Large intestine (tissue), 3 donors: Measurements from ENCODE around the gene C2orf15. TPM values are rescaled to one million over a fixed set of nuclear protein-coding genes. Genes with fewer than 3 reads are reported as not detected.
"Not testable (repeated sequence)": the region's sequence is repeated elsewhere in the genome, so short reads cannot be mapped to it uniquely, and the experiment has no call there.

Source experiments
- DNase-seq, 2 donors: peaks; one replicate each; pipeline versions ENCODE4 v3.0.0 to v3.0.0-alpha.2; 2013
- H3K27ac ChIP-seq: one replicate; pipeline ENCODE4 v1.5.1; 2013; ENCODE audit warnings: low read length
- H3K27me3 ChIP-seq: 2 replicates; pipeline ENCODE4 v1.6.1; 2013; ENCODE audit warnings: low read length; ENCODE audit not compliant: control insufficient read depth, insufficient read depth
- H3K36me3 ChIP-seq: 2 replicates; pipeline ENCODE4 v1.6.1; 2013; ENCODE audit warnings: low read length; ENCODE audit not compliant: control insufficient read depth, insufficient read depth
- H3K4me1 ChIP-seq: one replicate; pipeline ENCODE4 v1.6.1; 2013; ENCODE audit warnings: low read length; ENCODE audit not compliant: control insufficient read depth, insufficient read depth
- H3K4me3 ChIP-seq: one replicate; pipeline ENCODE4 v1.5.1; 2013; ENCODE audit warnings: low read length
- H3K9me3 ChIP-seq: one replicate; pipeline ENCODE4 v1.6.1; 2013; ENCODE audit warnings: mild to moderate bottlenecking, low read depth, low read length, moderate library complexity; ENCODE audit not compliant: control insufficient read depth
- WGBS: methylation state at CpG from one replicate; pipeline ENCODE4 v1.1.5; 2013; ENCODE audit warnings: low lambda C conversion rate; ENCODE audit not compliant: insufficient coverage; 5-methylcytosine and 5-hydroxymethylcytosine counted together
- polyA plus RNA-seq: library from polyadenylated mRNA; unstranded; fragments of 120-200 nt; gene quantifications from one replicate; pipeline ENCODE4 v1.2.1, GENCODE V29; 2013

C2orf15 gene
- polyA plus RNA-seq, 1 donor, result 7.5 TPM

- H3K27ac ChIP-seq, H3K27me3 ChIP-seq, H3K4me1 ChIP-seq, H3K4me3 ChIP-seq, DNase-seq, H3K9me3 ChIP-seq, H3K36me3 ChIP-seq: not testable (repeated sequence)
- WGBS, result no CpG with 5 or more reads among the region's 2 CpGs
These were observed 6.4 kb upstream of the C2orf15 start for GRCh38 chr2:99135044-99135556.

- H3K4me1 ChIP-seq, result no peaks in the 10 kb centered on the region
- no peaks in the 10 kb centered on the region for H3K36me3 ChIP-seq
- no peak overlapping the region for H3K27ac ChIP-seq
- WGBS, result 100% methylated on average over 1 of the region's 4 CpGs
- H3K27me3 ChIP-seq, result no peaks in the 10 kb centered on the region
- H3K9me3 ChIP-seq, result no peaks in the 10 kb centered on the region
- no peak for DNase-seq
- H3K4me3 ChIP-seq, result no peak overlapping the region
These were observed 2.5 kb upstream of the C2orf15 start for GRCh38 chr2:99139003-99139402.

- DNase-seq, result no peak
- H3K4me3 ChIP-seq, result peak overlapping the region; percentile 87
- 23% methylated on average over 4 of the region's 17 CpGs for WGBS
These were observed 1.2 kb upstream of the C2orf15 start for GRCh38 chr2:99140056-99140859.

GRCh38 chr2:99140860-99141109 is 722 bp upstream of the C2orf15 start:
- Histone ChIP-seq H3K36me3 (no peaks in the 10 kb centered on the region), H3K4me3 (peak overlapping the region; percentile 87), H3K27ac (peak overlapping the region; percentile 96), H3K4me1 (no peaks in the 10 kb centered on the region), H3K27me3 (no peaks in the 10 kb centered on the region), H3K9me3 (no peaks in the 10 kb centered on the region)
- no peak for DNase-seq
- no CpG with 5 or more reads among the region's 21 CpGs for WGBS

More at GRCh38 chr2:99140056-99140859, 1.2 kb upstream of the C2orf15 start:
- H3K27ac ChIP-seq, result peak overlapping the region; percentile 96
- H3K4me1 ChIP-seq, result no peaks in the 10 kb centered on the region
- no peaks in the 10 kb centered on the region for H3K9me3 ChIP-seq
- no peaks in the 10 kb centered on the region for H3K36me3 ChIP-seq
- H3K27me3 ChIP-seq, result no peaks in the 10 kb centered on the region

- no CpG with 5 or more reads among the region's 1 CpG for WGBS
- Histone ChIP-seq H3K27ac (no peak overlapping the region), H3K36me3 (no peaks in the 10 kb centered on the region), H3K27me3 (no peaks in the 10 kb centered on the region), H3K9me3 (no peaks in the 10 kb centered on the region), H3K4me3 (no peak overlapping the region), H3K4me1 (peaks cover 5% of the 10 kb centered on the region)
- DNase-seq, result no peak
These were observed 9.2 kb downstream of the C2orf15 start for GRCh38 chr2:99150706-99151105.

- H3K27ac ChIP-seq, result peak overlapping the region; percentile 69
- H3K27me3 ChIP-seq, result no peaks in the 10 kb centered on the region
- H3K36me3 ChIP-seq, result peaks cover 5% of the 10 kb centered on the region
- peaks cover 5% of the 10 kb centered on the region for H3K4me1 ChIP-seq
- 7% methylated on average over 2 of the region's 7 CpGs for whole genome bisulfite sequencing
- peak; percentile 61 to 85 for DNase-seq
- no peak overlapping the region for H3K4me3 ChIP-seq
- H3K9me3 ChIP-seq, result no peaks in the 10 kb centered on the region
These were observed 10.8 kb downstream of the C2orf15 start for GRCh38 chr2:99152199-99152895.

- DNase-seq, result peak in 1 of 2 donors; percentile 40
- Histone ChIP-seq H3K4me3 (peak overlapping the region; percentile 66), H3K9me3 (no peaks in the 10 kb centered on the region), H3K36me3 (peaks cover 9% of the 10 kb centered on the region), H3K27ac (peak overlapping the region; percentile 85), H3K4me1 (peaks cover 5% of the 10 kb centered on the region), H3K27me3 (no peaks in the 10 kb centered on the region)
- WGBS, result no CpG with 5 or more reads among the region's 12 CpGs
These were observed 12.6 kb downstream of the C2orf15 start for GRCh38 chr2:99153921-99154604.

- Histone ChIP-seq H3K4me3 (peak within 1 kb of the TSS; percentile 66), H3K9me3 (no peaks in the 10 kb centered on the region)
These were observed 13.4 kb downstream of the C2orf15 start, which contains the start of the genes LIPT1 and TSGA10 for GRCh38 chr2:99154643-99155536. Gene LIPT1 (plus strand): TSS chr2:99154967. CDS start chr2:99161958, 6,991 bp downstream. Gene TSGA10 (minus strand): TSS chr2:99154942. CDS start chr2:99109439, 45,503 bp downstream.

GRCh38 chr2:99156891-99157290 is 15.4 kb downstream of the C2orf15 start:
- Histone ChIP-seq H3K27ac (no peak overlapping the region), H3K4me3 (no peak overlapping the region), H3K36me3 (peaks cover 13% of the 10 kb centered on the region), H3K9me3 (no peaks in the 10 kb centered on the region), H3K27me3 (no peaks in the 10 kb centered on the region), H3K4me1 (peaks cover 4% of the 10 kb centered on the region)
- WGBS, result 100% methylated on average over 1 of the region's 1 CpG
- no peak for DNase-seq

More at GRCh38 chr2:99154643-99155536, 13.4 kb downstream of the C2orf15 start, which contains the start of the genes LIPT1 and TSGA10:
- peak; percentile 96 to 98 for DNase-seq
- Histone ChIP-seq H3K36me3 (peaks cover 9% of the 10 kb centered on the region), H3K27ac (peak within 1 kb of the TSS; percentile 85), H3K27me3 (no peaks in the 10 kb centered on the region), H3K4me1 (peaks cover 5% of the 10 kb centered on the region)
- WGBS, result 0% methylated on average over 10 of the region's 70 CpGs
